Right lobe of liver (tissue), 6 donors: Measurements from ENCODE around the gene EPHA8. TPM values are rescaled to one million over a fixed set of nuclear protein-coding genes. Genes with fewer than 3 reads are reported as not detected.
A peak's percentile ranks its signal among the peaks of the same experiment; 100 is the strongest.

ENCODE experiments used
- ATAC-seq, 4 donors: fragments of 200-7000 bp; cut with Tn5 transposase; one replicate each; pipeline ENCODE4 v1.9.1; 2020; ENCODE audit warnings: mild to moderate bottlenecking in 4 of 4, moderate library complexity in 4 of 4
- DNase-seq, 3 donors: peaks; one replicate each; pipeline ENCODE4 v3.0.0-alpha.2; 2020
- H3K27ac ChIP-seq, 3 donors: fragments of 200-600 bp; one replicate each; pipeline ENCODE4 v1.8.0; 2022
- H3K27me3 ChIP-seq, 2 donors: fragments of 200-600 bp; one replicate each; pipeline ENCODE4 v1.8.0; 2022
- H3K36me3 ChIP-seq, 4 donors: fragments of 200-600 bp; sonication (generic) in 1 of 4; one replicate each; pipeline versions ENCODE4 v1.5.1 to v1.8.0; 2017 to 2022; ENCODE audit warnings: control low read depth in 1 of 4
- H3K4me1 ChIP-seq, 4 donors: fragments of 200-600 bp; sonication (generic) in 1 of 4; one replicate each; pipeline versions ENCODE4 v1.5.1 to v1.8.0; 2017 to 2022; ENCODE audit warnings: control low read depth in 1 of 4
- H3K4me3 ChIP-seq, 3 donors: fragments of 200-600 bp; one replicate each; pipeline ENCODE4 v1.8.0; 2022
- H3K9me3 ChIP-seq, 4 donors: fragments of 200-600 bp; sonication (generic) in 1 of 4; one replicate each; pipeline versions ENCODE4 v1.5.1 to v1.8.0; 2017 to 2022; ENCODE audit warnings: control low read depth in 1 of 4
- POLR2A ChIP-seq: fragments of 450-650 bp; IDR thresholded peaks from one replicate; pipeline ENCODE4 v1.6.1; 2017; ENCODE audit warnings: antibody characterized with exemption, mild to moderate bottlenecking
- WGBS: methylation state at CpG from one replicate; pipeline ENCODE4 v1.1.6; 2018; ENCODE audit warnings: low coverage, low lambda C conversion rate; ENCODE audit not compliant: insufficient coverage; ENCODE audit errors: missing lambda C conversion rate; 5-methylcytosine and 5-hydroxymethylcytosine counted together
- intact Hi-C, 2 donors: fragments of 100-400 bp; cut with DNase I; formaldehyde crosslinking; loops; one replicate each; pipeline versions ENCODE4 v1.11.2 to v1.14.1; 2022
- total RNA-seq, 6 experiments: library from RNA; depleted of rRNA in 2 of 6; stranded (reverse); fragments of >200 nt in 2 of 6; fragmentation: NEBNext Ultra II Directional in 3 of 6; extraction: Animal tissue kit (Norgen Biotek cat#: 25700) in 3 of 6; gene quantifications; one replicate each; pipeline versions ENCODE4 v1.1.0 to v1.2.4, GENCODE V29; 2016 to 2023
- TF ChIP-seq, protein P1 (sequence below), 4 donors: fragments of 200-600 bp in 3 of 4; fragments of 450-650 bp in 1 of 4; IDR thresholded peaks; one replicate each; pipeline versions ENCODE4 v1.5.1 to v1.8.0; 2016 to 2022; ENCODE audit warnings: antibody characterized with exemption in 4 of 4, mild to moderate bottlenecking in 2 of 4
- donor health status: DM: no; HTN: yes; CAD: no.
- donor health status: DM: no; HTN: no; CAD: no.
- donor health status: DM: no; HTN: no; CAD: no.
- donor health status: DM: no; HTN: yes; CAD: no.
- donor health status: DM: no; HTN: yes; CAD: no.

EPHA8 gene
- total RNA-seq, 6 experiments from 2014 or later: not detected

DNA sequence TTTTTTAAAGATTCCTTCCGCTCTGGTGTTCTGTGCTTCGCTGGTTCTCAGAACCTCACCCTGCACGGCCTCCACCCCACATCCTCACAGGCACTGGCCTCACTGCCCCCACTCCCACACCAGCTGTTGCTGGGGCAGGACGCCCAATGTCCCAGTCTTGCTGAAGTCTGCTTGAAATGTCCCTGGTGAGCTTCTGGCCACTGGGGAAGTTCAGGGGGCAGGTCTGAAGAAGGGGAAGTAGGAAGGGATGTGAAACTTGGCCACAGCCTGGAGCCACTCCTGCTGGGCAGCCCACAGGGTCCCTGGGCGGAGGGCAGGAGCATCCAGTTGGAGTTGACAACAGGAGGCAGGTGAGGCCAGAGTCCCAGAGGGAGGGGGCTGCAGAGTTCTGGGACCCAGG is 73.1 kb downstream of the EPHA8 start, which contains the start of gene C1QA:
TSS of gene C1QA (plus strand) at position 276 of the 400 bp plus-strand sequence. CDS start 989 bp downstream, outside the sequence.
- intact Hi-C loops: no loop called here
- peak; percentile 66 to 73 (median 70) for ATAC-seq
- Histone ChIP-seq H3K27ac (no peak within 1 kb of the TSS), H3K4me3 (peak within 1 kb of the TSS in 2 of 3 donors; percentile 16 to 38), H3K36me3 (no peaks in the 10 kb centered on the region), H3K9me3 (no peaks in the 10 kb centered on the region), H3K4me1 (no peaks in the 10 kb centered on the region), H3K27me3 (no peaks in the 10 kb centered on the region)
- DNase-seq: peak in 2 of 3 donors; percentile 56 to 76
- WGBS: 37% methylated on average over 5 of the region's 5 CpGs
- TF ChIP-seq, protein P1, sequence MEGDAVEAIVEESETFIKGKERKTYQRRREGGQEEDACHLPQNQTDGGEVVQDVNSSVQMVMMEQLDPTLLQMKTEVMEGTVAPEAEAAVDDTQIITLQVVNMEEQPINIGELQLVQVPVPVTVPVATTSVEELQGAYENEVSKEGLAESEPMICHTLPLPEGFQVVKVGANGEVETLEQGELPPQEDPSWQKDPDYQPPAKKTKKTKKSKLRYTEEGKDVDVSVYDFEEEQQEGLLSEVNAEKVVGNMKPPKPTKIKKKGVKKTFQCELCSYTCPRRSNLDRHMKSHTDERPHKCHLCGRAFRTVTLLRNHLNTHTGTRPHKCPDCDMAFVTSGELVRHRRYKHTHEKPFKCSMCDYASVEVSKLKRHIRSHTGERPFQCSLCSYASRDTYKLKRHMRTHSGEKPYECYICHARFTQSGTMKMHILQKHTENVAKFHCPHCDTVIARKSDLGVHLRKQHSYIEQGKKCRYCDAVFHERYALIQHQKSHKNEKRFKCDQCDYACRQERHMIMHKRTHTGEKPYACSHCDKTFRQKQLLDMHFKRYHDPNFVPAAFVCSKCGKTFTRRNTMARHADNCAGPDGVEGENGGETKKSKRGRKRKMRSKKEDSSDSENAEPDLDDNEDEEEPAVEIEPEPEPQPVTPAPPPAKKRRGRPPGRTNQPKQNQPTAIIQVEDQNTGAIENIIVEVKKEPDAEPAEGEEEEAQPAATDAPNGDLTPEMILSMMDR (IDR thresholded peaks at IDR 0.05): no peak
- TF ChIP-seq POLR2A: peak; percentile 51

DNA sequence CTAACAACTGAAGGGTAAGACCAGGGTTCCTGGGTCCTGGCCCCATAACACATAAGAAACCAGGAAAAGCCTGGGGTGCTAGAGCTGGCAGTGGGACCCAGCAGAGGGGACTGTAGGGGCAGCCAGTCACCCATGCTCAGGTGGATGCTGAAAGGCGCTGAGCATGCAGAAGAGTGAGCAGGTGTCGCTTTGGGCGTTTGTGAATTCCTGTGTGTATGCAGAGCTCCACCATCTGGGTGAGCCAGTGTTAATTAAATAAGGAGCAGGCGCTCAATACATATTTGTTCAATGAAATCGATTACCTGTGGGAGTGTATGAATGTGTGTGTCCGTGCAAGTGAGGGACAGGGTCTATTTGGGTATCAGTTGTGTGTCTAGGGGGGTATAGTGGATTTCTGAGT is 73.6 kb downstream of the EPHA8 start:
- no peaks in the 10 kb centered on the region for H3K4me1 ChIP-seq
- WGBS: 26% methylated on average over 6 of the region's 6 CpGs
- H3K36me3 ChIP-seq: no peaks in the 10 kb centered on the region
- DNase-seq: no peak
- no peaks in the 10 kb centered on the region for H3K27me3 ChIP-seq
- intact Hi-C loops: no loop called here
- no peak overlapping the region for H3K27ac ChIP-seq
- no peak for TF ChIP-seq POLR2A
- TF ChIP-seq, protein P1 (IDR thresholded peaks at IDR 0.05): no peak
- H3K9me3 ChIP-seq: no peaks in the 10 kb centered on the region
- peak overlapping the region in 2 of 3 donors; percentile 9 to 38 for H3K4me3 ChIP-seq
- no peak for ATAC-seq

DNA sequence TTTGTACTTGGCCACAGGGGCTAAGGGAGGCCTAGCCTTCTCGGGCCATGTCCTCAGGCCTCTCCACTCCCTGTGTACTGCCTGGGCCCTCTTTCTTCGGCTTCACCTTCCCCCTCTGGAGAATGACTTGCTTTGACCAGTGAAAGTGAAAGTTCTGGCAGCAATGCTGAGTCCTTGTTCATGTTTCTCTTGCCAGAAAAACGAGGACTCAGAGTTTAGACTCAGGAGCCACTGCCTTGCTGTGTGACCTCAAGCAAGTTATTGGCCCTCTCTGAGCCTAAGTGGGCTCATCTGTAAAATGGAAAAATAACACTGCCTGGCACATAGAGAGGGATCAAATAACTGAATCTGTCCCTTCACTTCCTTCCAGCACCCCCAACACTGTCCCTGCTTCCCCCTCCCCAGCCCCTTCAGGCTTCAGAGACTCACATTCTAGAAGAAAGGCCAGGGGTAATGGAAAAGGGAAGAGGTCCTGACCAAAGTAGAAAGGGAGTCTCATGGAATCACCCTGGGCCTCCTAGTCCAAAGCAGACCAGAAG is 74.7 kb downstream of the EPHA8 start:
- TF ChIP-seq, protein P1 (IDR thresholded peaks at IDR 0.05): no peak
- TF ChIP-seq POLR2A: no peak
- DNase-seq: no peak
- Histone ChIP-seq H3K4me1 (no peaks in the 10 kb centered on the region), H3K27me3 (no peaks in the 10 kb centered on the region), H3K4me3 (peak overlapping the region in 2 of 3 donors; percentile 16 to 38), H3K27ac (no peak overlapping the region), H3K36me3 (no peaks in the 10 kb centered on the region), H3K9me3 (no peaks in the 10 kb centered on the region)
- ATAC-seq: no peak
- 36% methylated on average over 2 of the region's 3 CpGs for WGBS
- intact Hi-C loops: no loop called here

DNA sequence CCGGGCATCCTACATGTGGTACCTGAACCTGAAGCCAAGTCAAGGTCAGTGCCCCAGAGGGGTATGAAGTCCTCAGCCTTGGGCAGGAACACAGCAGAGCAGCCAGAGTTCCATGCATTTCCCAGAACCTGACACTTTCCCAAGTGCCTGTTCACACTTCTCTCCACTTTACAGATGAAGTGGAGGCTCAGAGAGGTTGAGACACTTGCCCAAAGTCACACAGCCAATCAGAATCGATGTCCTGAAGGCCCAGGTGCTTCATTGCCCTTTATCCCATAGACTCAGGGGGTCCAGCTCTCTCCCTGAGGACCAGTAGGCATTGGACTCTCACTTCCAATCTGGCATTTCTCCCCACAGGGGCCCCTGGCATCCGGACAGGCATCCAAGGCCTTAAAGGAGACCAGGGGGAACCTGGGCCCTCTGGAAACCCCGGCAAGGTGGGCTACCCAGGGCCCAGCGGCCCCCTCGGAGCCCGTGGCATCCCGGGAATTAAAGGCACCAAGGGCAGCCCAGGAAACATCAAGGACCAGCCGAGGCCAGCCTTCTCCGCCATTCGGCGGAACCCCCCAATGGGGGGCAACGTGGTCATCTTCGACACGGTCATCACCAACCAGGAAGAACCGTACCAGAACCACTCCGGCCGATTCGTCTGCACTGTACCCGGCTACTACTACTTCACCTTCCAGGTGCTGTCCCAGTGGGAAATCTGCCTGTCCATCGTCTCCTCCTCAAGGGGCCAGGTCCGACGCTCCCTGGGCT is 75.4 kb downstream of the EPHA8 start:
- ATAC-seq: no peak
- H3K27me3 ChIP-seq: no peaks in the 10 kb centered on the region
- no peak for DNase-seq
- intact Hi-C loops: no loop called here
- H3K27ac ChIP-seq: no peak overlapping the region
- no peaks in the 10 kb centered on the region for H3K4me1 ChIP-seq
- no peaks in the 10 kb centered on the region for H3K9me3 ChIP-seq
- H3K36me3 ChIP-seq: no peaks in the 10 kb centered on the region
- peak overlapping the region in 1 of 3 donors; percentile 38 for H3K4me3 ChIP-seq
- WGBS: 55% methylated on average over 2 of the region's 23 CpGs
- TF ChIP-seq, protein P1 (IDR thresholded peaks at IDR 0.05): no peak
- TF ChIP-seq POLR2A: no peak
